ENCODE results near the gene CCDC63.

Gene CCDC63

DNA sequence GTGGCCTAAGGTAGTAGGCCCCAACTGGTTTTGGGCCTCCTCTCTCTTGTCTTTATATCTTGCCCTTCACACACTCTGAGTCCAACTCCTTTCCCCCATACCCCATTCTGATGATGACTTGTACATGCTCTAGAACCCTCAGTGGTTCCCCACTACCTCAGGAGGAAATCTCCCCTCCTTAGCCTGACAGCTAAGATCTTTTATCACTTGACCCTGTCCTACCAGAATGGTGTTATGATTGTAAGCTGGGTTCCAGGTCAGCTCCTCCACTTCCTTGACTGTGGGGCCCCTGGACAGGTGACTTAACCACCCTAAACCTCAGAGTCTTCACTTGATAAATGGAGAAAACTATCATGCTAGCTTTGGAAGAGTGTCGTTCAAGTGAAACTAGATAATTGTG lies 83.0 kb downstream of the CCDC63 start:
- TF ChIP-seq GABPA (IDR thresholded peaks at IDR 0.05; ENCODE audit: low read depth), result no peak
- no peak for TF ChIP-seq SPI1 (IDR thresholded peaks at IDR 0.05; ENCODE audit: borderline replicate concordance, low read depth)
- TF ChIP-seq, protein P1, sequence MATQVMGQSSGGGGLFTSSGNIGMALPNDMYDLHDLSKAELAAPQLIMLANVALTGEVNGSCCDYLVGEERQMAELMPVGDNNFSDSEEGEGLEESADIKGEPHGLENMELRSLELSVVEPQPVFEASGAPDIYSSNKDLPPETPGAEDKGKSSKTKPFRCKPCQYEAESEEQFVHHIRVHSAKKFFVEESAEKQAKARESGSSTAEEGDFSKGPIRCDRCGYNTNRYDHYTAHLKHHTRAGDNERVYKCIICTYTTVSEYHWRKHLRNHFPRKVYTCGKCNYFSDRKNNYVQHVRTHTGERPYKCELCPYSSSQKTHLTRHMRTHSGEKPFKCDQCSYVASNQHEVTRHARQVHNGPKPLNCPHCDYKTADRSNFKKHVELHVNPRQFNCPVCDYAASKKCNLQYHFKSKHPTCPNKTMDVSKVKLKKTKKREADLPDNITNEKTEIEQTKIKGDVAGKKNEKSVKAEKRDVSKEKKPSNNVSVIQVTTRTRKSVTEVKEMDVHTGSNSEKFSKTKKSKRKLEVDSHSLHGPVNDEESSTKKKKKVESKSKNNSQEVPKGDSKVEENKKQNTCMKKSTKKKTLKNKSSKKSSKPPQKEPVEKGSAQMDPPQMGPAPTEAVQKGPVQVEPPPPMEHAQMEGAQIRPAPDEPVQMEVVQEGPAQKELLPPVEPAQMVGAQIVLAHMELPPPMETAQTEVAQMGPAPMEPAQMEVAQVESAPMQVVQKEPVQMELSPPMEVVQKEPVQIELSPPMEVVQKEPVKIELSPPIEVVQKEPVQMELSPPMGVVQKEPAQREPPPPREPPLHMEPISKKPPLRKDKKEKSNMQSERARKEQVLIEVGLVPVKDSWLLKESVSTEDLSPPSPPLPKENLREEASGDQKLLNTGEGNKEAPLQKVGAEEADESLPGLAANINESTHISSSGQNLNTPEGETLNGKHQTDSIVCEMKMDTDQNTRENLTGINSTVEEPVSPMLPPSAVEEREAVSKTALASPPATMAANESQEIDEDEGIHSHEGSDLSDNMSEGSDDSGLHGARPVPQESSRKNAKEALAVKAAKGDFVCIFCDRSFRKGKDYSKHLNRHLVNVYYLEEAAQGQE (IDR thresholded peaks at IDR 0.05; ENCODE audit: insufficient replicate concordance, low read depth), result no peak
- TF ChIP-seq POLR2AphosphoS5 (IDR thresholded peaks at IDR 0.05; ENCODE audit: low read depth), result no peak
- TF ChIP-seq, protein P2, sequence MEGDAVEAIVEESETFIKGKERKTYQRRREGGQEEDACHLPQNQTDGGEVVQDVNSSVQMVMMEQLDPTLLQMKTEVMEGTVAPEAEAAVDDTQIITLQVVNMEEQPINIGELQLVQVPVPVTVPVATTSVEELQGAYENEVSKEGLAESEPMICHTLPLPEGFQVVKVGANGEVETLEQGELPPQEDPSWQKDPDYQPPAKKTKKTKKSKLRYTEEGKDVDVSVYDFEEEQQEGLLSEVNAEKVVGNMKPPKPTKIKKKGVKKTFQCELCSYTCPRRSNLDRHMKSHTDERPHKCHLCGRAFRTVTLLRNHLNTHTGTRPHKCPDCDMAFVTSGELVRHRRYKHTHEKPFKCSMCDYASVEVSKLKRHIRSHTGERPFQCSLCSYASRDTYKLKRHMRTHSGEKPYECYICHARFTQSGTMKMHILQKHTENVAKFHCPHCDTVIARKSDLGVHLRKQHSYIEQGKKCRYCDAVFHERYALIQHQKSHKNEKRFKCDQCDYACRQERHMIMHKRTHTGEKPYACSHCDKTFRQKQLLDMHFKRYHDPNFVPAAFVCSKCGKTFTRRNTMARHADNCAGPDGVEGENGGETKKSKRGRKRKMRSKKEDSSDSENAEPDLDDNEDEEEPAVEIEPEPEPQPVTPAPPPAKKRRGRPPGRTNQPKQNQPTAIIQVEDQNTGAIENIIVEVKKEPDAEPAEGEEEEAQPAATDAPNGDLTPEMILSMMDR (IDR thresholded peaks at IDR 0.05; ENCODE audit: insufficient read depth, low read length), result no peak
- Histone ChIP-seq H3K4me3 (replicated peaks; ENCODE audit: insufficient read depth, low read length) (no peak overlapping the region), H3K27me3 (ENCODE audit: insufficient read depth, poor library complexity, severe bottlenecking) (no peaks in the 10 kb centered on the region), H3K27ac (replicated peaks) (no peak overlapping the region)
- no peak for DNase-seq (ENCODE audit: low read depth in 1 of 2, low spot score in 1 of 2)

DNA sequence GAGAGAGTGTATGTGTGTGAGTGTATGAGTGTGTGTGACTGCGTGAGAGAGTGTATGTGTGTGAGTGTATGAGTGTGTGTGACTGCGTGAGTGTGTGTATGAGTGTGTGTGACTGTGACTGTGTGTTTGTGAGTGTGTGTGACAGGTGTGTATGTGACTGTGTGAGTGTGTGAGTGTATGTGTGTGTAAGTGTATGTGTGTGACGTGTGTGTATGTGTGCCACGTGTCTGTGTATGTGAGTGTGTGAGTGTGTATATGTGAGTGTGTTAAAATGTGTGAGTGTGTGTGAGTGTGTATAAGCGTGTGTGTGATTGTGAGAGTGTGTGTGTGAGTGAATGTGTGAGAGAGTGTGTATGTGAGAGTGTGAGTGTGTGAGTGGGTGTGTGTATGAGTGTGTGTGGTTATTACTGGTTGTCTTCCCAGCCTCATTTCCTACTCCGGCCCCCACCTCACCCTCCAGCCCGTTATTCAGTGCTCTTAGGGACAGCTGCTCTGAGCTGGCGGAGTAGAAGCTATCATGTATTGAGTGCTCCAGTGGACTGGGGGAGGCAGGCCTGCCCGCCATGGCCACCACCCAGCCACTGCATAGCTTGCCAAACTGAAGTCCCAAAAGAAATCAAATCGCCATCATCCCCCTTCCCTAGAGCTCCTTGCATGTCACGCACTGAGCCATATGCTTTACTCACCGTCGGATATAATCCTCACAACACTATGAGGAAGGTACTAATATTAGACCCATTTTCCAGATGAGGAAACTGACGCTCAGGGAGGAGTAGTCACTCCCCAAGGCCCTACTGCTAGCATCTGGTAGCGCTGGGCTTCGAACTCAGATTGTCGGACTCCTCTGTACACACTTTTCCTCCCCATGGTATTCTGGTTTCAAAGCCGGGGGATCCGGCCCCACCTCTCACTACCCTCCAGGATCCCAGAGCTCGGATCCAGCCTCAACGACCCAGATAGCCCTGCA lies 83.8 kb downstream of the CCDC63 start:
- no peak for DNase-seq (ENCODE audit: low read depth in 1 of 2, low spot score in 1 of 2)
- Histone ChIP-seq H3K4me3 (replicated peaks; ENCODE audit: insufficient read depth, low read length) (no peak overlapping the region), H3K27me3 (ENCODE audit: insufficient read depth, poor library complexity, severe bottlenecking) (no peaks in the 10 kb centered on the region), H3K27ac (replicated peaks) (no peak overlapping the region)
- TF ChIP-seq, protein P1 (IDR thresholded peaks at IDR 0.05; ENCODE audit: insufficient replicate concordance, low read depth), result no peak
- TF ChIP-seq GABPA (IDR thresholded peaks at IDR 0.05; ENCODE audit: low read depth), result no peak
- TF ChIP-seq, protein P2 (IDR thresholded peaks at IDR 0.05; ENCODE audit: insufficient read depth, low read length), result no peak
- no peak for TF ChIP-seq POLR2AphosphoS5 (IDR thresholded peaks at IDR 0.05; ENCODE audit: low read depth)
- no peak for TF ChIP-seq SPI1 (IDR thresholded peaks at IDR 0.05; ENCODE audit: borderline replicate concordance, low read depth)

DNA sequence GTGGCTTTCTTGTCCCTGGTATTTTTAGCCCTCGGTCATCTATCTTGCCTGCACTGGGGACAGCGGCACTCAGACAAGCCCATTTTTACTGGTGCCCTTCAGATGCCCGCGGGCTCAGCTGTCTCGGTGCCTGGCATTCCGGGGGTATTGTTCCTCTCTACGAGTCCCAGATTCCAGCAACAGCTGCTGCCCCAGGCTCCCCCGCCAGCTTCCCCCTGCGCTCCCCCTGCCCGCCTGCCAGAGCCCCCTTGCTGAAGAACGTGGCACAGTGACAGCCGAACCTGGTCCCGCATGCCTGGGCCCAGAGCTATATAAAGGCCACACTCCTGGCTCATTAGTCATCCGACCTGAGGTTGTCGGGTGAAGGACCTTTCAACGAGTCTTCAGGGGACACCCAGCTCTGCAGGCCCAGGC lies 84.5 kb downstream of the CCDC63 start:
- DNase-seq (ENCODE audit: low read depth in 1 of 2, low spot score in 1 of 2), result no peak
- Histone ChIP-seq H3K27ac (replicated peaks) (no peak overlapping the region), H3K4me3 (replicated peaks; ENCODE audit: insufficient read depth, low read length) (no peak overlapping the region), H3K27me3 (ENCODE audit: insufficient read depth, poor library complexity, severe bottlenecking) (no peaks in the 10 kb centered on the region)
- TF ChIP-seq GABPA (IDR thresholded peaks at IDR 0.05; ENCODE audit: low read depth), result no peak
- TF ChIP-seq SPI1 (IDR thresholded peaks at IDR 0.05; ENCODE audit: borderline replicate concordance, low read depth), result no peak
- TF ChIP-seq POLR2AphosphoS5 (IDR thresholded peaks at IDR 0.05; ENCODE audit: low read depth), result no peak
- TF ChIP-seq, protein P1 (IDR thresholded peaks at IDR 0.05; ENCODE audit: insufficient replicate concordance, low read depth), result no peak
- TF ChIP-seq, protein P2 (IDR thresholded peaks at IDR 0.05; ENCODE audit: insufficient read depth, low read length), result no peak

Data from HL-60 (cell line).